ENCODE data around the gene ACRBP.
"Not testable (repeated sequence)": the region's sequence is repeated elsewhere in the genome, so short reads cannot be mapped to it uniquely, and the experiment has no call there.

ACRBP gene

DNA sequence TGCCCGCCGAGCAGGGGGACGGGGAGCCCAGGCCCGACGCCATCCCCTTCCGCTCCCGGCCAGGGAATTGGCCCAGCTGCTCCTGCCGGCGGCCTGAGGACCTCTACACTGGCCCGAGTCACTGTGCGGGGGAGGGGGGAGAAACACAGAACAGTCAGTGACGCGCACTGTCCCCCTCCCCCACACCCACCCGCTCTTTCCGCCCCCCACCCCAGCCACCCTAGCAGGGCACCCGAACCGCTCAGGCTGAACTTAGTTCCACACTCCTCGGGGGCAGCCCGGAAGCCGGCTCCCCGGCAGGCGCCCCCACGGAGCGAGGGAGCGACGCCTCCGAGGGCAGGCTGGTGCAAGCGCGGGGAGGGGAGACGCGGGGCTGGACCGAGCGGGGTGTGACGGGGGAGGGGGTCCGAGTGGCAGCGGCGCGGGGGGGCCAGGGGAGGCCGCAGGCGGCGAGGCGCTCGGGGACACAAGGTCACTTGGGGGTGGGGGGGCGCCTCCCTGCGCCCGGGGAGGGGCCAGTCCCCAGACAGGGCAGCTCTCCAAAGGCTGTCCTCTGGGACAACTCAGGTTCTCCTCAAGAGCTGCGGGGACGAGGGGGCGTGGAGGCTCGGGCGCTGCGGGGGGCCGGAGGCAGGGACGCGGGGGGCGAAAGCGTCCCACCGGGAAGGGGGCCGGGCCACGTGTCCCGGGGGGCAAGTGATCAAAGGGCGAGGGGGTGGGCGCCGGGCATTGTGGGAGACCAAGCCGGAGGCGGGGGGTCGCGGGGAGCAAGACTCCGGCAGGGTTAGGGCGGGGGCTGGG, 40.7 kb downstream of the ACRBP start:
- TF ChIP-seq JUND (IDR thresholded peaks at IDR 0.05; ENCODE audit: low read depth): no peak
- in situ Hi-C loops (cut with HindIII; ENCODE audit: low pct_unique_long_range_greater_than_20kb, low sequenced_read_pairs): no loop called here
- no peak for DNase-seq (ENCODE audit: low read depth in 1 of 2, low spot score in 1 of 2)

DNA sequence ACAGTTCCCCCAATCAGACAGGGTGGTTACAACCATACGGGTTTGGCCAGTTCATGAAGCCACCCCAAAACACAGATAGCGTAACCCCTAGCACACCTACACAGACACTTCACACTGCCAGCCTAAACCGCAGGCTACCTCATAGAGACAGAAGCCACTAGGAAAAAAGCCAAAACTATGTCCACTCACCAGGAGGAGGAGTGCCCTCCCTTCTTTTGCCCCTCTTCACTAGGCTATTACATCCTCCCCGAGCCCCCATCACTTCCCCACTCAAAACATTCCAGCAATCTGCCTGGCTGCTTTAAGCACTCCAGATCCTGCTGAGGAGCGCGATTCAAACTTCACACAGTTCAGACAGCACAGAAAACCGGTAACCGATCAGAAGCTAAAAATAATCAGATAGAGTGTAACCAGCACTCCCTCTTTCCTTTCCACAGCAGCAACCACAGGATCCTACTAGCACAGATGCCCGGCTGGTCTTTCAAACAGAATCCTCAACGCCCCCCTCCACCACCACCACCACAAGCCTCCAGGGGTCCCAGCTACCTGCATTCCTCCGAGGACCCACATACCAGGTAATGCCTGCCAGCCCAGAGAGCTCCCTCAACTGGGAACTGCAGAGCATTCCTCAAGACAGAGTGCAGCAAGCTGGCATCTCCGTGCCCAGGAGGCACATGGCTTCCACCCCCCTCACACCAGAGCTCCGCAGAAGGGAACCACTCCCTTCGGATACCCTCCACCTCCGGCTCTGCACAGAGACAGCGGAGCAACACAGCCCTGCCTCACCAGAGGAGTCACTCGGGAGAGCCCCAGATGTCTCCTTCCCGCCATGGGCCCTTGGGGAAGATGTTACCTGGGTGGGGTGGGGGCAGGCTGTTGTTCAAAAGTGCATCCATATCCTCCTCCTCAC, 41.6 kb downstream of the ACRBP start:
- TF ChIP-seq JUND (IDR thresholded peaks at IDR 0.05; ENCODE audit: low read depth): no peak
- DNase-seq (ENCODE audit: low read depth in 1 of 2, low spot score in 1 of 2): no peak
- in situ Hi-C loops (cut with HindIII; ENCODE audit: low pct_unique_long_range_greater_than_20kb, low sequenced_read_pairs): no loop called here

DNA sequence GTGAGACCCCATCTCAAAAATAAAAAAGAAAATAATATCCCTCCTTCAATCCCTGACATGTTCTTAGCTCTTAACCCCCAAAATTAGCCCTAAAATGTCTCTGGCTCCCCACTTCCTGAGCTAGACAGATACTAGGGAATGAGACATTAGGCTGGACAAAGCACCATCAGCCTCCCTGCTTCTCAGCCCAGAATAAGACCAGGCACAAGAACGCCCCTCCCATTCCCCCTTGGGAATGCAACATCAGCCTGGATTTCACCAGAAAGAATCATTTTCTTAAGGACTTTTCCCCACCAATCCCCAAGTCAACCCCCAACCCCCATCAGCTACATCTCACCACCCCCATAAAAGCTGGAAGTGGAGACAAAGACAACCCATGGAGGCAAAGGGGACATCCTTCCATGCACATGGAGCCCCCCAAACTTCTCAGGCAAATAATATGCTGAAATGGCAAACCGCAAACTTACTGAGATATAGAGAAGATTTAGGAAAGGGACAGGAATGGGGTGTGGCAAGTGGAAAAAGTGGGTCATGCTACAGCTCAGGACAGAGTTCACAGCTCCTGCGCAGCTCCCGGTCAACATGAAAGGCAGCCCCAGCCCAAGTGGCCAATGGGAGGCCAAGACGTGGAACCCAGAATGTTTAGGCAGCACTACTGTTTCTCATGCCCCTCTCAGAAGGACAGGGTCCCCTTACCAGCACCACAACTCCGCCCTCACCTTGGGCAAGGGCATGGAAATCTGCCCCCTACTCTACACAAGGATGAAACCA, 42.8 kb downstream of the ACRBP start:
- no peak for TF ChIP-seq JUND (IDR thresholded peaks at IDR 0.05; ENCODE audit: low read depth)
- no peak for DNase-seq (ENCODE audit: low read depth in 1 of 2, low spot score in 1 of 2)
- in situ Hi-C loops (cut with HindIII; ENCODE audit: low pct_unique_long_range_greater_than_20kb, low sequenced_read_pairs): no loop called here

DNA sequence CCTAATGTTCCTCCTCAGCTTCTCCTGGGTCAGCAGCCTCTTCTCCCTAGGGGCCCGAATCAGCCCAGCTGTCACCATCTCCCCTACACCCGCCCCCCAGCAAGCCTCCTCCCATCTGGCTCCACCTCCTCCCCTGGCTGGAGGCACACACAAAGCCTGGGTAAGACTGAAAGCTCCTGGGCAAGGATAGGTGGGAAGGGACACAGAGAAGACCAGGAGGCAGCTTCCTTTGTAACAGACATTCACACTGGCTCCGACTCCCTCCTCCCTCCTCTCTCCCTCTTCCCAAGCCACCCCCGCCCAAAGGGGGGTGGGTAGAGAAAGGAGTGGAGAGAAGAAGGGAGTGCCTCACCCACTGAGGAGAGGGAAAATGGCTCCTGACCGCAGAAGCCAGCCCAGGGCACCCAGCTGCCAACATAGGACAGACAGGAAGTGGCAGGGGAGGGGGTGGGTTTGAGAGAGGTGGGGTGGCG, 44.1 kb downstream of the ACRBP start:
- no peak for TF ChIP-seq JUND (IDR thresholded peaks at IDR 0.05; ENCODE audit: low read depth)
- no peak for DNase-seq (ENCODE audit: low read depth in 1 of 2, low spot score in 1 of 2)
- in situ Hi-C loops (cut with HindIII; ENCODE audit: low pct_unique_long_range_greater_than_20kb, low sequenced_read_pairs): no loop called here

DNA sequence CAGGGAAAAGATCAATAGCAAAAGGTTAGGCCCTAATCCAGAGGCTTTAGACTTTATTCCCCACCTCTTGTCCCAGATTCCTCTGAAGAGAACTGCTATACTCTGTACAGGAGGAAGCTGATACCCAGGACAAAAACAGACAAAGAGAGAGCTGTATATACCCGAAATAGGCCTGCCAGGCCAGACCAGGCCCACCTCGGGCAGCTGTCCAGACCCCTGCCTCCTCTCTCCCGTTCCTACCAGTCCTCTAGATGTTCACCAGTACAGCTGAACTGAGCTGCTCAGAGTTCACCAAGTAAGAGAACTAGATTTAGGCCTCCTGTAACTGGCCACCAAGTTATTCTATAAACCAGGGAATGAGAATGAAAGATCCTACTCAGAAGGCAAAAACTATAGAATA, 44.7 kb downstream of the ACRBP start:
- DNase-seq (ENCODE audit: low read depth in 1 of 2, low spot score in 1 of 2): no peak
- no peak for TF ChIP-seq JUND (IDR thresholded peaks at IDR 0.05; ENCODE audit: low read depth)
- in situ Hi-C loops (cut with HindIII; ENCODE audit: low pct_unique_long_range_greater_than_20kb, low sequenced_read_pairs): no loop called here

DNA sequence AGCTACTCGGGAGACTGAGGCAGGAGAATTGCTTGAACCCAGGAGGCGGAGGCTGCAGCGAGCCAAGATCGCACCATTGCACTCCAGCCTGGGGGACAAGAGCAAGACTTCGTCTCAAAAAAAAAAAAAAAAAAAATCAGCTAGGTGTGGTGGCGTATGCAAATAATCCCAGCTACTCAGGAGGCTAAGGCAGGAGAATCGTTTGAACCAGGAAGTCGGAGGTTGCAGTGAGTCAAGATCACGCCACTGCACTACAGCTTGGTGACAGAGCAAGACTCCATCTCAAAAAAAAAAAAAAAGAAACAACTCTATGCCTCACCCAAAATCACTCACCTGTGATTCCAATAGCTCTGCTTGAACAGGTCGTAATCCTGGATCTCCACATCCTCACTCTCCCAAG, 51.6 kb downstream of the ACRBP start:
- DNase-seq (ENCODE audit: low read depth in 1 of 2, low spot score in 1 of 2); in situ Hi-C loops (cut with HindIII; ENCODE audit: low pct_unique_long_range_greater_than_20kb, low sequenced_read_pairs): not testable (repeated sequence)

DNA sequence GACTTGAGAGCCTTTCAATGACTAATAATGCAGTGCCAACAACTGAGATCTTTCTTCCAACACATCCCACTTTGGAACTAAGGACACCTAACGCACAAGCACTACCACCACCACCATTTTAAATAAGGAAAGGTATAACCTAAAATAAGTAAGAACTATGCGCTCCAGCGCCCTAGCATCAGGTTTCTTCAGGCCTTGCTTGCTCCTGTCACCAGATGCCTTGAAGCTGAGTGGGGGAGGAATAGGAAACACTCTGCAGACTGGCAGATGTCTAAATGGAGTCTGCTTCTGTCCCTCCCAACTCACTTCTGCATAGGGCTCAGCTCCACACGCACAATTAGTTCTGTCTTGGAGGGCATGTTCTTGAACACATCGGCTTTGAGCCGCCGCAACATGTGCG, 55.1 kb downstream of the ACRBP start:
- in situ Hi-C loops (cut with HindIII; ENCODE audit: low pct_unique_long_range_greater_than_20kb, low sequenced_read_pairs): no loop called here
- DNase-seq (ENCODE audit: low read depth in 1 of 2, low spot score in 1 of 2): no peak
- no peak for TF ChIP-seq JUND (IDR thresholded peaks at IDR 0.05; ENCODE audit: low read depth)
